GM06990 (cell line): ENCODE measurements around the gene F11R.

ENCODE experiments used
- DNase-seq: peaks from one replicate; pipeline ENCODE4 v3.0.0-alpha.2; 2011; ENCODE audit not compliant: insufficient read length; ENCODE audit errors: extremely low read depth
- H3K27me3 ChIP-seq: replicated peaks from 2 replicates; pipeline ENCODE4 v1.6.0; 2011; ENCODE audit warnings: low read length; ENCODE audit not compliant: control insufficient read depth, insufficient read depth
- H3K36me3 ChIP-seq: 2 replicates; pipeline ENCODE4 v1.5.1; 2011; ENCODE audit warnings: low read length; ENCODE audit not compliant: control insufficient read depth, insufficient read depth
- H3K4me3 ChIP-seq: replicated peaks from 2 replicates; pipeline ENCODE4 v1.5.1; 2011; ENCODE audit warnings: low read depth, mild to moderate bottlenecking, control low read depth, low read length
- TF ChIP-seq, protein P1 (sequence below): IDR thresholded peaks from 2 replicates; pipeline ENCODE4 v1.5.1; 2011; ENCODE audit warnings: low read length, control low read depth, mild to moderate bottlenecking, inconsistent platforms; ENCODE audit not compliant: insufficient read depth, poor library complexity, severe bottlenecking

The F11R gene

DNA sequence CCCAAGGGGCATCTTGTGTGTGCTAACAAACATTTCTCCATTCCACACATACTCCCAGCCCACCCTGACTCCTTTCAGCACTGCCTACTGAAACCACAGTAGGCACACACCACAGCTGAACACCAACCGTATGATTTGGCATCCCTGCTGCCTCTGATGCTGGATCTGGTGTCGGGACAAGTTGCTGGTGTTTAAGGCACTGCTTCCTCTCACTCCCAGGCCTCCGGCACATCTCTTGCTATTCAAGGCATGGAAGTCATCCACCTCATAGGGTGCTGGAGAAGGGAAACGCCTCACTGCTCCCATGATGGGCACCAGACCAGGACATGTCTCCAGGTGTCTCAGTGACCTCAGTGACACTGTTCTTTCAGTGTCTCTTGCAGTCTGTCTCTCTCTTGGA, 64.0 kb downstream of the F11R start:
- TF ChIP-seq, protein P1, sequence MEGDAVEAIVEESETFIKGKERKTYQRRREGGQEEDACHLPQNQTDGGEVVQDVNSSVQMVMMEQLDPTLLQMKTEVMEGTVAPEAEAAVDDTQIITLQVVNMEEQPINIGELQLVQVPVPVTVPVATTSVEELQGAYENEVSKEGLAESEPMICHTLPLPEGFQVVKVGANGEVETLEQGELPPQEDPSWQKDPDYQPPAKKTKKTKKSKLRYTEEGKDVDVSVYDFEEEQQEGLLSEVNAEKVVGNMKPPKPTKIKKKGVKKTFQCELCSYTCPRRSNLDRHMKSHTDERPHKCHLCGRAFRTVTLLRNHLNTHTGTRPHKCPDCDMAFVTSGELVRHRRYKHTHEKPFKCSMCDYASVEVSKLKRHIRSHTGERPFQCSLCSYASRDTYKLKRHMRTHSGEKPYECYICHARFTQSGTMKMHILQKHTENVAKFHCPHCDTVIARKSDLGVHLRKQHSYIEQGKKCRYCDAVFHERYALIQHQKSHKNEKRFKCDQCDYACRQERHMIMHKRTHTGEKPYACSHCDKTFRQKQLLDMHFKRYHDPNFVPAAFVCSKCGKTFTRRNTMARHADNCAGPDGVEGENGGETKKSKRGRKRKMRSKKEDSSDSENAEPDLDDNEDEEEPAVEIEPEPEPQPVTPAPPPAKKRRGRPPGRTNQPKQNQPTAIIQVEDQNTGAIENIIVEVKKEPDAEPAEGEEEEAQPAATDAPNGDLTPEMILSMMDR, result no peak
- no peaks in the 10 kb centered on the region for H3K36me3 ChIP-seq
- no peak for DNase-seq
- H3K4me3 ChIP-seq, result no peak overlapping the region
- no peaks in the 10 kb centered on the region for H3K27me3 ChIP-seq

DNA sequence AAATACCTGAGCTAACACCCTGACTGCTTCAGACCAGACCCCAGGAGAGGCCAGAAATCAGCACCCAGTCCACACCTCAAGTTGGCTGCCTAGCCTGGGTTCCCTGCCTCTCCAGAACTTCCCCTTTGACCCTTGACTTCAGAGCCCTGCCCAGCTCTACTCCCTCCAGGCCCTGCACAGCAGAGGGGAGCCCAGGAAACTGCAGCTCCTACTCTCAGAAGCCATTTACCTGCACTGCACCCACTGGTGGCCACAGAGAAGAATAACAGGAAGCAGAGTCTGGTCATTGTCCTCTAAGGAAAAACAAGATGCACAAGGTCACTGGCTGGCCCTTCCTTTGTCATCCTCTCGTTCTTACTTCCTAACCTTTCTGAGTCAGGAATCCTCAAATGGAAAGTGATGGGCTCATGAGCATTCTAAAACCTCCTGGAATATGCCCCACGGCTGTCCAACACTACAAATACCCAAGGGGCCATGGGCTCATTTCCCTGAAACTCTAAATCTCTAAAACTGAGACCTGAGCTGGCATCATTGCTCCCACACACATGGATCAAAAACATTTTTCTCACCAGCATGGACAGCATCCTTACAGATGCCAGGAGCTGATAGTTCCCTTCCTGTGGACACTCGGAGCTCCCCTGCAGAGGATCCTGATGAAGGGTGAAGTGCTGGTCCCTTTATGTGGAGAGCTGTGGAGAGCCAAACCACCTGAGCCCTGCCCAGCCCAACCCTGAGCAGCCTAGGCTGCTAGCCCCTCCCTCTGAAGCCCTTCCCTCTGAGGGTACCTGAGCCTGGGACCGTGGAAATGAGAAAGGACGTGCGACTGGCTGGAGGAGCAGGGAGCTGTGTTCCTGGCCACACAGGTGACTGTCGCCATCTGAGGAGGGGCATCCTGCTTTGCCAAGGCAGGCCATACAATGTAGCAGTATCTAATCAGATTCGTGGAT, 66.5 kb downstream of the F11R start, which contains the start of gene ITLN2:
Gene ITLN2 (minus strand): TSS at position 652 of the 947 bp plus-strand sequence. CDS start 68 bp downstream, at position 584.
- TF ChIP-seq, protein P1, result peak; percentile 78
- Histone ChIP-seq H3K36me3 (no peaks in the 10 kb centered on the region), H3K27me3 (no peaks in the 10 kb centered on the region), H3K4me3 (no peak within 1 kb of the TSS)
- DNase-seq, result peak; percentile 36

DNA sequence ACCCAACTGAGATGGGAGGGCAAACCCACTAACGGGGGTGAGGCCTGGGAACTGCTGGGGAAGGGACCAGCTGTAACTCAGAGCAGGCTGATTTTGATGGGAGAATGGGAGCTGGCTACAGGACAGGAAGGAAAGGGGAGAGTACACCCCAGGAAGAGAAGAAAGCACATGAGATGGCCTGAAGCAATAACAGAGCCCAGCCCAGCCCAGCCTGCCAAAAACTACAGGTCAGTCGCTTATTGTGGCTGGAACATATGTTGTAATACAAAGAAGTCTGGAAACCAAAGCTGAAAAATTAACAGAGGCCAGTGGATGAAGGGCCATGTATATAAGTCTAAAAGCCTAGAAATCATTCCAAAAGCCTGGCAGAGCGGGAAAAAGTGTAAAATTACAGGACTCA, 67.9 kb downstream of the F11R start:
- no peak for DNase-seq
- Histone ChIP-seq H3K27me3 (no peaks in the 10 kb centered on the region), H3K4me3 (no peak overlapping the region), H3K36me3 (no peaks in the 10 kb centered on the region)
- TF ChIP-seq, protein P1, result no peak

DNA sequence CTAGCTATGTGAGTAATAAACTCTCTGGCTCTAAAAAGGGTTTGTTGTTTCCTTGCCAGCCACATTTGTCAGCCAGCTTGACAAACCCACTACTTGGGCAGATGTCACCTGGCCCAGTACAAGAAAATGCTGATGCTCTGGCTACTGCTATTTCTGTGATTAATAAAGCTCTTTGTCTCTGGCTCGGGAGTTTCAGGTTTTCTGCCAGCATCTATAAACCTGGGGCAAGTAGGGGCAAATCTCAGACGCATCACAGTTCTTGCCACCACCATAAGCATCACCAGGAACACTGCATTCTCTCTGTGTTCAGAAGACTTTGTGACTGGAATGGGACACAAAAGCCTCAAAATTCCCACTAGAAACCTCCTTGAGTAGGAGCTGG, 68.8 kb downstream of the F11R start:
- TF ChIP-seq, protein P1, result no peak
- Histone ChIP-seq H3K27me3 (no peaks in the 10 kb centered on the region), H3K4me3 (no peak overlapping the region), H3K36me3 (no peaks in the 10 kb centered on the region)
- no peak for DNase-seq

DNA sequence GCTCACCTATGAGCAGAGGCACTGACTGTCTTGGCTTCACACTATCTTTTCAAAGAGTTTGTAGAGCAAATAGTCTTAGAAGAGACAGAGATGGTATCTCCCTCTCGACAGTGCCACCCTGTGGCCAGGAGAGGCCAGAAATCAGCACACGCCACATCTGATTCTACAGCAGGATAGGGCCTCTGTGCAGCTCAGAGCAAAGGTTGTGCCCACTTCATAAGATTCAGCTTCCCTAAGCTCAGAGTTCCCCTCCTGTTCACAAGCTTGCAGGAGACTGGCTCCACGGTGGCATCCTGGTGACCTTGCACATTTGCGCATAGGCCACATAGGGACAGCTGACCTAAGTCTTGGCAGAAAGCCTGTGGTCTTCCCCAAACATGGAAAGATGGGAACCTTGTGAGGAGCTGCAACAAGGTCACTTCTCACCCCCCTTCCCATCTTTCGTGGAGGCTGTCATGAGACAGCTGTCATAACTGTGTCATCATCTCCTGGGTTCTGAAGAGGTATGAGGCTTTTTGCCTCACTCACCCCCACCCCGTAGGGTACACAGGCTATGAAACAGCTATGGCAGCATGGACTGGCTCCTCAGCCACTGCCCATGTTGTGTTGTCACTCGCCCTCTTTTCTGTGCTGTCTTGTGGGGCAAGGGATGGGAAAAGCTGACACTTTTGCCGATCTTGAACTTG, 69.4 kb downstream of the F11R start:
- TF ChIP-seq, protein P1, result peak; percentile 85
- Histone ChIP-seq H3K4me3 (no peak overlapping the region), H3K36me3 (no peaks in the 10 kb centered on the region), H3K27me3 (no peaks in the 10 kb centered on the region)
- DNase-seq, result peak; percentile 17
